Measurements from ENCODE around the gene DNAJC4.

- no peak for TF ChIP-seq CTCF (IDR thresholded peaks at IDR 0.05; ENCODE audit: insufficient read depth, low read length, poor library complexity, severe bottlenecking)
- no peak for TF ChIP-seq EZH2phosphoT487 (conservative IDR thresholded peaks at IDR 0.05; ENCODE audit: low read length)
Observed at GRCh38 chr11:64185693-64186491, 44.5 kb upstream of the DNAJC4 start, which contains the start of gene STIP1.

Measured in SU-DHL-6 (cell line).